Stimulated activated CD4-positive, alpha-beta T cell treated with anti-CD3 and anti-CD28 coated beads, Interleukin-1b, Interleukin-23, amount 100 ng/mL, for 1 hour (primary cell): ENCODE data around the gene PCP4L1.

Experiments
- DNase-seq, 2 donors: peaks; one replicate each; pipeline ENCODE4 v3.0.0-alpha.2; 2020; ENCODE audit warnings: low read depth in 2 of 2

The PCP4L1 gene

DNA sequence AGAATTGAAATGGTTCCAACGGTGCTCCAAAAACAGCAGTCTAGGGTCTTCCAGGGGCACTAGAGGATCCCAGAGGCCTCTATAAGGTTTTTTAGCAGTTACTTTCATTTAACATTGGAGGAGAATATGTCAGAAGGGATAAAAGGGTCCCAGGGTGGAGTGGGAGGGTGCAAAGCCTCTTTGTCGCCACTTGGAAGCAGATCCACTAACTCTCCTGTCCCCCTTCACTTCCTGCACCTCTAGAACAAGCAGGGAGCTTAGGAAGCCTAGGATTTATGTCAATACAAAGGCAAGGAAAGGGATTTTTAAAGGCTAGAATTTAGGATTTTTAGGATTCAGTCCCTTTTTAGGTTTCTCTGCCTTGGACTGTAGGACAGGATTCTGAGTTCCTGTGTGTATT is 8.3 kb downstream of the PCP4L1 start:
- DNase-seq, result no peak

DNA sequence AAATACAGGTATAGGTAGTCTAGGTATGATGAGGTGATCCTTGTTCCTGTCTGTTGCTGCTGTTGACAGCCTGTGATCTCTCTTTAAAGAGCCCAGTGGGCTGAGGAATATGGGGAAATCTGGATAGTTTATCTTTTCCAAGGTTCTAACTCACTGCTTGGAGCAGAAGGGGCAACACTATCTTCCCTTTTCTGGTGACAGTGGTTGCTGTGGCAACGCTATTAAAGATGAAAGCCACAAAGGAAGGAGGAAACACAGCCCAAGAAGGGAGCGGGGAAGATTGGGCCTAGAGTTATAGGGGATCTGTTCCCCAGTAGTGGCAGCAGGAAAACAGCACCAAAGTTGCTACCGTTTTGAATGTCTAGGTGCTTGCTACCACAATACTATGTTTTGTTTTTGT is 8.8 kb downstream of the PCP4L1 start:
- DNase-seq, result no peak

GRCh38 chr1:161273402-161273801 is 14.9 kb downstream of the PCP4L1 start:
- DNase-seq, result no peak

DNA sequence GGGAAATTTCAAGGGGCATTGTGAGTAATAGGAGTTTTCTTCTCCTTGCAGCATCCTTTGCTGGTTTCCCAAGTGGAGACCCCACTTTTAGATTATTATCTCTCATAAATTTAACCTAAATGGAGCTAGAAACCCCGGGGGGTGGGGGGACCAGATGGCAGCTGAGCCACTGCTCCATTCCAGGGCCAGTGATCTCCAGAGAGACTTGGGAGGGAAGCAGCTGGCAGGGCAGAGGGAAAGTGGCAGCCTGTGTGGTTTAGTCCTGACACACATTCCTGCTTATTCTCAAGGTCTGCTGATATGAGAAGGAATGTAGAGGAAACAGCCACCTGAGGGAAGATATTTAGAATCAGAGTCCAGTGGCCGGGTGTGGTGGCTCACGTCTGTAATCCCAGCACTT is 16.3 kb downstream of the PCP4L1 start:
- no peak for DNase-seq

DNA sequence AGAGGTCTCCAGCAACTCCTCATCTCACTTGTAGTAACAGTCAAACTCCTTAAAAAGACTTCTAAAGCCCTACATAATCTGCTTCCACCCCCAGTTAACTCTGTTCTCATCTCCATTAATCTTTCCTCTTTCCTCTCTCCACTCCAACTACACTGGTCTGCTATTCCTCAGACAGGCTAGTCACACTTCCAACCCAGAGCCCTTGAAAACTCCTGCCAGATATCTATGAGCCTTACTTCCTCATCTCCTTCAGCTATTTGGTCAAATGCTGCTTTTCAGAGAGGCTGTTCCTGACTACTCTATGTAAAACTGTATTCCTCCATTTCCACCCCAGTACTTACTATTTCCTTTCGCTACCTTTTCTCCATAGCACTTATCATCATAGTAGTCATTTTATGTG is 24.4 kb downstream of the PCP4L1 start:
- no peak for DNase-seq

- no peak for DNase-seq
These were observed 26.6 kb downstream of the PCP4L1 start for GRCh38 chr1:161285113-161285512.

GRCh38 chr1:161285521-161285920 is 27.0 kb downstream of the PCP4L1 start:
- DNase-seq, result no peak

DNA sequence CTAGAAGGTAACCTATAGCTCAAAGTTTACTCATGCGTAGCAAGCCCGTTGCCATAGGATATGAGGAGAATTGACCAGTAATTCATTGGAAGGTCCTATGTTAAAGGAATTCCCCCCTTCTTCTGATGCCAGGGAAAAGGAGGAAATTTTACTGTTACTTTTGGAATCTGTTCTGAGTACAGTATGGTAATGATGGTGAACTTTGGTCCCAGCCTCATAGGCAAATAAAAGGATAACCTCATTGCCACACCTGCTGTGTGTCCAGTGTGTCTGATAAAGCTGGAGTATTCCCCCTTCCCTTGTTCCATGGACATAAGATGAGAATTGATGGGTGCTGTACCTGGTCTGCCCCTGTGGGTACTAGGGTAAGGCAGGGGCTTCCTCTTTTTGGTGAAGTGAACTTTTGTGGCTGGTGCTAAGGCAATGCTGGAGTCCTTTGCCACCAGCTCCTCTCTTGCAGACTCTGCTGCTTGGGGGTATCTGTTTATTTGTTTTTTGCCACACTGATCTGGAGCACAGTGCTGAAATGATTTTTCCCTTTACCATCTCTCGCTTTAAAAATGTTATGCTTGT is 29.0 kb downstream of the PCP4L1 start:
- no peak for DNase-seq

DNA sequence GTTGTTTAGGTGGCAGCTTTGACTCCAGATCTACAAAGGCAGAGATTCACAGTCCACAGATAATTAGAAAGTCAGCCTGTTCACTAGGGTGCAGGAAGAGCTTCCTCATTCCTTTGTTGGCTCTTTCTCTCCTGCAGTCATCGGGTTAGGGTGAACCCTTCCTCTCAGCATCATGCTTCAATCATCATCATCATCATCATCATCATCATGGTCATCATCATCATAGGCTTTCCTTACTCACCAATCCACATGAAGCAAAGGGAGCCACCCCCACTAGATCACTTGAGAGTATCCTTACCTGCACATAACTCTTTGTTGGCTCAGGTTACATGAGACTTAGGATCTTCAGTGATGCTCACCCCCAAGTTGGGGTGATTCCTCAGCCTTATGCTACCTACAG is 32.2 kb downstream of the PCP4L1 start:
- no peak for DNase-seq

- DNase-seq, result no peak
These were observed 38.9 kb downstream of the PCP4L1 start for GRCh38 chr1:161297415-161297814.

- DNase-seq, result no peak
These were observed 39.6 kb downstream of the PCP4L1 start for GRCh38 chr1:161298116-161298515.

GRCh38 chr1:161299347-161299746 is 40.8 kb downstream of the PCP4L1 start:
- no peak for DNase-seq

DNA sequence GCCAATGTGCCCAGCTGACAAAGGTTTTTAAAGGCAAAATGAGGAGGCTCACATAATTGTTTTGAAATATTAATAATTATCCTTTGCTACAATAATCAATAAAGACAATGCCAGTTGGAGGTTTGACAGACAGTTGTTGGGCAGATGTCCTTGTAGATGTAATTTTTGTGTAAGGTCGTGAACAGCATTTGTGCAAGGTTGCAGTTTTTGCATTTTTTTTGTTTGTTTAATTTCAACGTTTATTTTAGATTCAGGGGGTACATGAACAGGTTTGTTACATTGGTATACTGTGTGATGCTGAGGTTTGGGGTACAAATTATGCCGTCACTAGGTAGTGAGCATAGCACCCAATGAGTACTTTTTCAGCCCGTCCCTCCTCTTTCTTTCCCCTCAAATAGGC is 41.9 kb downstream of the PCP4L1 start:
- no peak for DNase-seq

DNA sequence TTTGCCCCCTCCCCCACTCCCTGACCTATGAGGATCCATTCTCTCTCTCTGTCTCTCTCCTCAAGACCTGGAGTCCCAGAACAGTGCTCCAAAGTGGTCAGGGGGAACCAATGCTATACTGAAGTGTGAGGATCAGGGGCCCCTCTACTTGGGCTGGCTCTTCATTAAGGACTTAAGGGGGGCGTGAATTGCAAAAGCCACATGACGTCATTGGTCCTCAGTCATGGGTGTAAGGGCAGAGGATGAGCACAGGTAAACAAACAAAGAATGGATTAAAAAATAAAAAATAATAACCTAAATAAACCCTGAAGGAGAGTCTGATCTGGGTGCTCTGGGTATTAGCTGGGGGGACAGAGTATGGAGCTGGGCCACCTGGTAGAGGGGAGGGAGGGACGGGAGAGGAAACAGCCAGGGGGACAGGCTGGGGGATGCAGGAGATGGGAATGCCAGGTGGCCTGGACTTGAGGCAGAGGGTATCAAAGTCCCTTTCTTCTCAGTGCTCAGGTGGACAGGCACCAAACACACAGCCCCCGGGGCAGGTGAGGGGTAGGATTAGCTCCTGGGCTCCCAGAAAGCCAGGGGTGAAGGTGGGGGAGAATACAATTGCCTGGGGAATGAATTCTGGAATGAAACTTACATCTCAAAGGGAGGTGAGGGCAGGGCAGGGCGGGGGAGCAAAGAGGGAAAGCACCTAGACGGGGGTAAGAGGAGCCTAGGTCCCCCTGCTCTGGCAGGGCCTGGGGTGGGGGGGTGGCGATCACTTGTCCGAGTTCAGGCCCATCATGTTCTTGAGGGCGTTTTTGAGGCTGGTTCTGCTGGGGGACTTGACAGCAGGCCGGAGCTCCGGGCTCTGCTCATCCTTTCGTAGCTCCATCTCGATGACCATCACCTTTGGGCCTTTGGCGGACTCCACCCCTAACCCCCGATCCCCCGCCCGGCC is 46.7 kb downstream of the PCP4L1 start:
- DNase-seq, result no peak

- peak; percentile 65 to 67 for DNase-seq
These were observed 47.4 kb downstream of the PCP4L1 start for GRCh38 chr1:161305867-161306519.

- no peak for DNase-seq
These were observed 48.8 kb downstream of the PCP4L1 start for GRCh38 chr1:161307230-161307768.

- DNase-seq, result no peak
These were observed 49.5 kb downstream of the PCP4L1 start for GRCh38 chr1:161307892-161308638.

DNA sequence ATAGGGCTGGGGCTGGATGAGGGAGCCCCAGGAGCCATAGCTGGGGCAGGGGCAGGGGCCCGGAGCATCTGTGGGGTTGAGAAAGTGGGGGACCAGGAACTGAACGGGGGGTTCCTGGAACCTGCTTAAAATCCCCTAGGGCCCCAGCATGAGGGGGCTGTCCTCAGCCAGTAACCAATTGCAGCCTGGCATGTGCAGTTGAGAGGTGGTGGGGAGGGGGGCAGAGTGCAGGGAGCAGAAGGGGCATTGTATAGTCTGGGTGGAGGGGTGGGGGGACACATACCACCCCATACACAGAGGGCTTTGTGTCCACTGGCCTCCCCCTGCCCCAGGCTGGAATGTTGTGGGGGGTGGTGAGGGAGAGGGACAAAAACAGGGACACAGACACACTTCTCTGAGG is 51.3 kb downstream of the PCP4L1 start, which contains the start of gene MPZ:
TSS of gene MPZ (minus strand) at position 101 of the 400 bp plus-strand sequence. CDS start at position 38, 63 bp downstream.
- no peak for DNase-seq

- DNase-seq, result no peak
These were observed 53.1 kb downstream of the PCP4L1 start for GRCh38 chr1:161311595-161312181.

DNA sequence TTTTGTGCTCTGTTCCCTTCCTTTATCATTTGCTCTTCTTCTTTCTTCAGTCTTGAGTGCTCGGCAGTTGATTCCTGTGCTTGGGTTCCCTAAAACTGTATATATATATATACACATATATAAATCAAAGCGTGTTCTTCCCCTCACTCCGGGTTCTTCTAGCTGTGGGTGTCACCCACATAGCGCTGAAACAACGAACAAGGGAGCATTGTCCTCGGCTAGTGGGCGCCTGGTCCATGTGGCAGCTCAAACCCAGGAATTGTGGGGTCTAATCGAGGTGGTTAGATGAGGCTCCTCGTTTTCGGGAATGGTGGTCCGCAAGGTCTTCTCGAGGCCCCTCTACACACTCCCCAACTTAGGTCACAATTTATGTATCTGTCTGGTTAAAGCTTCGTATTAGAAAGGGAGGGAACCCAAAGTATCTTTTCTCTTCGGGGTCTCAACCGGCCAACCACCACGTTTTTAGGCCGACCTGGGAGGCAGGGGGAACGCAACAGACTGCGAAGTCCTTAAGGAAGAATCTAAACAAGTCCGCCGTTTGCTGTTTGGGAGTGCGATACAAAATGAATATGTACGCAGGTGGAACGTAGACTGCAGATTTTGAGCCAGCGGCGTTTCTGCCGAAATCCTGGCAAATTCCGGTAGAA is 55.1 kb downstream of the PCP4L1 start:
- no peak for DNase-seq
